GM19467 (cell line): ENCODE data around the gene CERS6.
"Not testable (repeated sequence)": the region's sequence is repeated elsewhere in the genome, so short reads cannot be mapped to it uniquely, and the experiment has no call there.

Experiments
- ATAC-seq: cut with Tn5 transposase; IDR thresholded peaks from one replicate; pipeline ENCODE4 v1.9.1; 2021; ENCODE audit warnings: mild to moderate bottlenecking, moderate library complexity; ENCODE audit not compliant: unreplicated experiment

Gene CERS6

GRCh38 chr2:168662651-168663208 is 206.7 kb downstream of the CERS6 start:
- no peak for ATAC-seq

DNA sequence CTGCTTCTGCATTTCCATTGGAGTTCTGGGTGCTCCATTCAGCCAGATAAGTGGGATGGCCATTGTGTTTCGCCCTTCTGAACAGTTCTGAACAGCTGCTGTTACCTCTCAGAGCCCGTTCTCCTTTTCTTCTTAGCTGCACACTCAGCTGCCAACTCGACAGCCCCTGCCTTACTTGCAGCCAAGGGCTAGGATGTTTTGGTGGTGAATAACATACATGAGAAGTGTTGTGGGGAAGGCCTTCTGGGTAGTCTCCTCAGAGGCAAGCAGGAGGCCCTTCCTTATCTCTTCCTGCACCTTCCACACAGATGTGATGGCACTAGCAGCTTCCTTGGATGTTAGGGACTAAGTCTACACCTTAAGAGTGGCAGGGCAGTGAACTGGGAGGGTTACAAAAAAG is 207.9 kb downstream of the CERS6 start:
- ATAC-seq: no peak

DNA sequence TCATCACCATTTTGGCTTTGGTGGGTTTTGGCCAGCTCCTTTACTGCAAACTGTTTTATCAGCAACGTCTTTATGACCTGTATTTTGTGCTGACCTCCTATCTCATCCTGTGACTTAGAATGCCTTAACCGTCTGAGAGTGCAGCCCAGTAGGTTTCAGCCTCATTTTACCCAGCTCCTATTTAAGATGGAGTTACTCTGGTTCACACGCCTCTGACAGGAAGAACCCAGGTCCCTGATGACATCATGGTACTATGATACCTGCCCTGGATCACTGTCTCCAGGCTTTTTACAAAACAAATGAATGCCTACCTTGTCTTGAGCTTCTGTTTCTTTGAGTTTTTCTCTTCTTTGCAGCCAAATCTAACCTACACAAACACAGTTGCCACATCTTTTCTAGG is 208.6 kb downstream of the CERS6 start:
- not testable (repeated sequence) for ATAC-seq

GRCh38 chr2:168666339-168666738 is 210.3 kb downstream of the CERS6 start:
- no peak for ATAC-seq

DNA sequence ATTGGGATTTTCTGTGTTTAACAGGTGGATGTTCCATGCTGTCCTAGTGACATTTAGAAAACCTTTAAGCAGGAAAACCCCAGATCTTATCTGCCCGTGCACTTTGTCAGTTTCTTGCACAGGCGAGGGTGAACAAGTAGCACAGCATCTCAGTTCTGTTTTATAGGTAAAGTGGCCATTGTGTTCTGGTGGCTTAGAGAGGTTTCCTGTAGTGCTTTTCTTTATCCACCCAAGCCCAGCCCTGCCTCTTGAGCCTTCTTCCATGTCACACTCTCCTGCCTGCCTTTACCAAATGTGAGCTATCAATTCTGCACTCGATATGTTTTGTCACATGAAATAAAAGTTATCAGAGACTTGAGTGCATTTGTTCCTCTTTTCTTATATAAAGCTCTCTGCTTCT is 211.1 kb downstream of the CERS6 start:
- ATAC-seq: no peak

DNA sequence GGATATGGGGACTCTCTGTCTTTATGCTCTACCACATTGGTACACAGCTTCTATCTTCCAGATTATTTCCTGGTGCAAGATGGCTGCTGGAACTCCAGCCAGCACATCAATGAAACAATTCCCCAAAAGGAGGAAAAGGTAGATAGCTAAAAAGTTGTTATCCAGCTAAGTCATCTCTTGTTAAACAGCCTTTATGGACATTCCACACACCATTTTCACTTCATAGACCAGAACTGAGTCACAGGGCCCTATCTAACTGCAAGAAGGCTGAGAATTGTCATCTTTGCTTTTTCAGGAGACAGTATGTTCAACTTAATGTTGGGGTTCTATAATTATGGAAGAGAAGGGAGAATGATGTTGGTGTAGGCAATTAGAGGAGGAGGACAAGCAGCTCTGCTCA is 213.1 kb downstream of the CERS6 start:
- ATAC-seq: no peak

- no peak for ATAC-seq
Observed at GRCh38 chr2:168670478-168670877, 214.4 kb downstream of the CERS6 start.

GRCh38 chr2:168671932-168672331 is 215.9 kb downstream of the CERS6 start:
- no peak for ATAC-seq

DNA sequence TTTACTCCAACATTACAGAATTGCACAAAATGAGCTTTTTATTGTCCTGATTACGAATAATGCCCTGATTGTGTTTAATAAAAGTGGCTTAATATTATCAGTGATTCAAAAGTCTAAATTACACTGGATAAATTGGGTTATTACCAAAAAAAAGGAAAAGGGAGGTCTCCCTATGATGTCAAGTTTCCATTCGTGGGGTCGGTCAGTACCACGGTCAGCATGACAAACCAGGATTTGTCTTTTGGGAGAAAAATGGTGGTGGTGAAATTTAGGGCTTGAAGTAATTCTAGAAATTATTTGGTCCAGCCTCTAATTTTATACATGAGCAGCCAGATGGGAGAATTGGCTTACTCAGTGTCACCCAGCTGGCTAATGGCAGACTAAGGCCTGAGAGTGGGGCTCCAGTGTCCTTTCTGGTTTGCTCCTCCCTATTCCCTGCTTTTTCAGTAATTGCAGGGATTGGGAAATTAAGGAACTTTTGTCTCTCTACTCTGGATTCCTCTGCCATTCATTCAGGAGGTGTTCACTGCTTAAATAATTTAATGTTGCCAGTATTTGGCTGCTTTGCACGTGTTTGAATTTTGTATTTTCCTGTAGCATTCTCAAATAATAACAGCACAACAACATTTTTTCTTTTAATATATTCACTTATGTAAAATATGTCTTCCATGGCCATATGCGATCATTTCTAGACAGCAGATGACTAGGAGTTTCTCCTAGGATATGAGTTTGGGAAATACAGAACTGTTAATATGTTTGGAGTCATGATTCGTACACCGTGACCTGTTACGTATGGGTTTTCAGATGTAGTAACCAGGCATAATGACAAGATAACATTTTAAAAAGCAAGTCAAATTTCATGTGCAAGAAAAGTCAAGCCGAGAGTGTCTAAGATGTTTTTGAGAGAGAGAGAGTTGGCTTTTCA is 217.5 kb downstream of the CERS6 start:
- ATAC-seq: no peak

DNA sequence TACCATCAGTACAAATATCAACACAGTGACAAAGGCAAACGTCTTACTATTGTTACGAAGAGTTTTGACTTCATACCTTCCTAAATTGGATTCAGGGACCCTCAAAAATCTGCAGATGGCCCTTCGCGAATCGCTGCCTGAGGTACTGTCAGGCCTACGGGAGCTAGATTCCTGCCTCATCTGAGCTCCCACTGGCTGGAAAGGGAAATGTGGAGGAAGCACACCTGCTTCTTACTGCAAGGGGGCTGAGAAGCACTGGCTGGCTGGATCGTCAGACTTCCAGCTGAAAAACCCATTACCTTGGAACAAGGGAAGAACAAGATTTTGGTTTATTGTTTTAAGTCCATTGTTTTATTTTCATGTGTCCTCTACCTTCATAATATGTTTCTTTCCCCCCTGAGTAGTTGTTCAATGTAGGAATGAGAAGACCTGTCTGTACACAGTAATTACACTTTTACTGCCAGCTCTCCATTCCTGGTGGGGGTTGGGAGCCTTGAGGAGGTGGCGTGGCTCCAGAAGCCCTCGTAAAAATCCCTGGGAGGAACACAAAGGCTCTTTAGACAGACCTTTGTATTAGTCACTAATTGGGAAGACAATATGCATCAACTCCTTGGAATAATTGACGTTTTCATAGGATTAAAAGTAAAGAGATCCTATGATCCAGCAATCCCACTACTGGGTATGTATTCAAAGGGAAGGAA is 222.2 kb downstream of the CERS6 start:
- no peak for ATAC-seq

DNA sequence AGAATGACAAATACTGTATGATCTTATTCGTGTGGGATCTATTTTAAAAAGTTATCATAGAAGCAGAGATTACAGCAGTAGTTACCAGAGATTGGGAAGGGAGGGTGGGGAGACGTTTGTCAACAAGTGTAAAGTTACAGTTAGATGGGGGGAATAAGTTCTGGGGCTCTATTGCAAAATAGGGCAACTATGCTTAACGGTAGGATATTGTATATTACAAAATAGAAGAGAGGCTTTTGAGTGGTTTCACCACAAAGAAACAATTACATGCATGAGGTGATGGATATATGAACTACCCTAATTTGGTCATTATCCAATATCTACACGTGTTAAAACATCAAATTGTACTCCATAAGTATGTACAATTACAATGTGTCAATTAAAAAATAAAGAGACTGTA is 223.0 kb downstream of the CERS6 start:
- no peak for ATAC-seq

- ATAC-seq: no peak
Observed at GRCh38 chr2:168679741-168680310, 223.8 kb downstream of the CERS6 start.

DNA sequence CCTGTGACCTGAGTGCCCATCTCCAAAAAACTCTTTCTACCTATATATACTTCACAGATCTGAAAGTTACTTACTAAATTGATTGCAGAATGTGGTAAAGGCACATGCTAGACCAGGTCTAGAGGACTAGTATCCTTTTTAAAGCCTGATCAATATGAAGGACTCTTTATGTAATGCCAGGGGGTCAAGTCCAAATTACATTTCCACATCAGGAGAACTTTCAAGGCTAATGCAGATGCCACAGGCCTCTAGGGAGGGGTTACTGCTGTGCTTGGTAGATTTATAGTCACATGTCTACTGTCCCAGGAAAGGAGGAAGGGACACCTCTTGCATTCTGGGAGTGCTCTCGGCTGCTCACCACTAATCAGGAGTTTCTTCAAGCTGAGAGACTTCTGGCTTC is 227.9 kb downstream of the CERS6 start:
- no peak for ATAC-seq

DNA sequence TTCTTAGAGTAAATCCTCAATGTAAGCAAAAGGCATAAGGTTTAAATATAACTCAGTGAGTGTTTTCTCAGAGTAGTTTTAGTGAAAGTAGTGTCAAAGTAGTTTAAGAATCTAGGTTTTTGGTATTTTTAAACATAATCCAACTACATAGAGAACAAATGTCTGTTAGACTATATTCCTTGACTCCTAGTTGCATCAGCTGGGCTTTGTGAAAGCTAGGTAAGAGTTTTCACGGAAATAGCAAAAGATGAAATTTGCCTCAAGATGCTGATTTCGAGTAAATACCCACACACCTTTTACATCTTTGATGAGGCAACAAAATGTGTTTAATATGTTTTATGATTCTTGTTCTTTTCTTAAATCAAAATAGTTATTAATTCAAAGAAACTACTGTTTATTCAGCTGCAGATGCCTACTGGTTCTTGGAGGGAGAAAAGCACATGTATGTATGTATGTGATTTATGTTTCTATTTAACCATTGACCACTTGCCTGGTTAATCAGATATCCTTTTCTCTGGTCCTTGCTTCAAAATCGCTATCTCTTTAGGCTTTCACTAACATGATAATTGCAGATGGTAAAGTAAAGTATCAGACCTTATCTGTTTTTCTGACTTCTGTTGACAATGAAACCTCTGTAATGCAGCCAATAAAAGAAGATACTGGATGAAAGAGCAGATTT is 229.0 kb downstream of the CERS6 start:
- ATAC-seq: no peak

GRCh38 chr2:168685600-168686451 is 229.8 kb downstream of the CERS6 start:
- no peak for ATAC-seq

DNA sequence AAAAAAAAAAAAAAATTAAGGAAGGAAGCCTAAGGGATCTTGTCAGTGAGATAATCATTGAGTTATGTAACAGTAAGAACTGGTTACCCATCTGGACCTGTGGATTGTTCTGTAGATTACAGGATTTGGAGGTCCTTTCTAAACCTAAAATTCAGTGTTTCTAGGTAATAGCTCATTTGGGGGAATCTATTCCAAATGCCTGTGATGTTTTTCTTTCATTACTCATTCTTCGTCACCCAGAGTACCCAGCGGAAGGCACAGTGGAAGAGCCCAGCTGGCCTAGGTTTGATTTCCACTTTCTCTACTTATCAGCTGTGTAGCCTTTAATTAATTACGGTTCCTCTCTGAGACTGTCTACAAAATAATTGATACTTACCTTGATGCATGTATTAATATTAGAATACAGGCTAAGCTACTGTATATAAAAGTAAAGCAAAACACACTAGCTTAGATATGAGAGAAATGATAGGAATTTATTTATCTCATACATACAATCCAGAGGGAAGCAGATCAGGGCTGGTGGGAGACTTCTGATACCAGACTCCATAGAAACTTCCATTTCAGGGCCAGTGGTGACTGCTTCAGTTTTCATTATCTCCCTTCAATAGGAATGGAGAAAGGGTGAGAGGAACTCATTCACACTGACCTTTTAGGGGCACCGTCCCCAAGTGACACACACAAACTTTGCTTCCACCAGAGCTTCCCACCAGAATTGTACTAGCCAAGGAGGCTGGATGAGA is 230.6 kb downstream of the CERS6 start:
- no peak for ATAC-seq

GRCh38 chr2:168687314-168687713 is 231.2 kb downstream of the CERS6 start:
- no peak for ATAC-seq

- ATAC-seq: no peak
Observed at GRCh38 chr2:168690381-168690885, 234.4 kb downstream of the CERS6 start.

DNA sequence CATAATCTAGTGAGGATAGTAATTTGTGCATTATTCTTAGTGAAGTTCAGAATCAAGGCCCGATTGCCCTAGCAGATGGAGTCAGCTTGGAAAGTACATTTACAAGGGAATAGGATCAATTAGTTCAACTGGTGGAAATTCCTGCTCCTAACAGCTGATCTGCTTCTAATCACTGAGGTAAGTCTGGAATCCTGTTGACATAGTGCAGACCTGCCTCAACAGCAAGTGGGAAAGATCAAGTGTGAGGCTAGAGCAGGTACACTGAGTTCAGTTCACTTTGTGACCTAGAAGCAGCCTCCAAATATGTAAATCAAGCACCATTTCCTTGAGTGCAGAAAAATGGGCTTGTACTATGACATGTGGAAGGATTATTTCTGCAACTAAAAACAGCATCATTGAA is 235.1 kb downstream of the CERS6 start:
- ATAC-seq: no peak
